WTC11 (cell line): ENCODE results near the gene EVC2.

Experiments
- CBFB ChIP-seq: sonication (generic); formaldehyde crosslinking; IDR thresholded peaks from 2 replicates; pipeline ENCODE4 v1.8.1; 2022; ENCODE audit warnings: mild to moderate bottlenecking, low read depth, missing genetic modification reagents
- ESRRA ChIP-seq: sonication (generic); formaldehyde crosslinking; IDR thresholded peaks from 2 replicates; pipeline ENCODE4 v1.8.1; 2022; ENCODE audit warnings: mild to moderate bottlenecking, missing genetic modification reagents, borderline replicate concordance
- ZBTB21 ChIP-seq: sonication (generic); formaldehyde crosslinking; IDR thresholded peaks from 2 replicates; pipeline ENCODE4 v1.8.1; 2023; ENCODE audit warnings: mild to moderate bottlenecking, missing genetic modification reagents, borderline replicate concordance
- TF ChIP-seq, protein P1 (sequence below): fragments of 200-600 bp; IDR thresholded peaks from 2 replicates; pipeline ENCODE4 v1.8.0; 2022; ENCODE audit warnings: antibody characterized with exemption

DNA sequence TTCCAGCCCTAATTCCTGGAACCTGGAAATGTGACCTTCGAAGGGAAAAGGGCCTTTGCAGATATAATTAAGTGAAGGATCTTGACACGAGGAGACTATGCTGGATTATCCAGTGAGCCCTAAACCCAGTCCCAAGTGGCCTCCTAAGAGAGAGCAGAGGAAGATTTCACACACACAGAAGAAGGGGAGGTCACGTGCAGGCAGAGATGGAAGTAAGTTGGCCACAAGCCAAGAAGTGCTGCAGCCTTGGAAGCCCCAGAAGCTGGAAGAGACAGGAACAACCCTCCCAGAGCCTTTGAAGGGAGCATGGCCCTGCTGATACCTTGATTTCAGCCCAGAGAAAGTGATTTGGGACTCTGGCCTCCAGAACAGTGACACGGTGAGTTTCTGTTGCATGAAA lies 51.9 kb downstream of the EVC2 start:
- TF ChIP-seq, protein P1, sequence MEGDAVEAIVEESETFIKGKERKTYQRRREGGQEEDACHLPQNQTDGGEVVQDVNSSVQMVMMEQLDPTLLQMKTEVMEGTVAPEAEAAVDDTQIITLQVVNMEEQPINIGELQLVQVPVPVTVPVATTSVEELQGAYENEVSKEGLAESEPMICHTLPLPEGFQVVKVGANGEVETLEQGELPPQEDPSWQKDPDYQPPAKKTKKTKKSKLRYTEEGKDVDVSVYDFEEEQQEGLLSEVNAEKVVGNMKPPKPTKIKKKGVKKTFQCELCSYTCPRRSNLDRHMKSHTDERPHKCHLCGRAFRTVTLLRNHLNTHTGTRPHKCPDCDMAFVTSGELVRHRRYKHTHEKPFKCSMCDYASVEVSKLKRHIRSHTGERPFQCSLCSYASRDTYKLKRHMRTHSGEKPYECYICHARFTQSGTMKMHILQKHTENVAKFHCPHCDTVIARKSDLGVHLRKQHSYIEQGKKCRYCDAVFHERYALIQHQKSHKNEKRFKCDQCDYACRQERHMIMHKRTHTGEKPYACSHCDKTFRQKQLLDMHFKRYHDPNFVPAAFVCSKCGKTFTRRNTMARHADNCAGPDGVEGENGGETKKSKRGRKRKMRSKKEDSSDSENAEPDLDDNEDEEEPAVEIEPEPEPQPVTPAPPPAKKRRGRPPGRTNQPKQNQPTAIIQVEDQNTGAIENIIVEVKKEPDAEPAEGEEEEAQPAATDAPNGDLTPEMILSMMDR: no peak
- TF ChIP-seq CBFB: no peak
- no peak for TF ChIP-seq ZBTB21 (CRISPR knock-in tag)
- no peak for TF ChIP-seq ESRRA (CRISPR knock-in tag)
